ENCODE results near the gene TLE1. TPM values are rescaled to one million over a fixed set of nuclear protein-coding genes. Genes with fewer than 3 reads are reported as not detected.

TLE1 gene
- total RNA-seq, 1 donor from 2014 or later: 65.2 TPM

DNA sequence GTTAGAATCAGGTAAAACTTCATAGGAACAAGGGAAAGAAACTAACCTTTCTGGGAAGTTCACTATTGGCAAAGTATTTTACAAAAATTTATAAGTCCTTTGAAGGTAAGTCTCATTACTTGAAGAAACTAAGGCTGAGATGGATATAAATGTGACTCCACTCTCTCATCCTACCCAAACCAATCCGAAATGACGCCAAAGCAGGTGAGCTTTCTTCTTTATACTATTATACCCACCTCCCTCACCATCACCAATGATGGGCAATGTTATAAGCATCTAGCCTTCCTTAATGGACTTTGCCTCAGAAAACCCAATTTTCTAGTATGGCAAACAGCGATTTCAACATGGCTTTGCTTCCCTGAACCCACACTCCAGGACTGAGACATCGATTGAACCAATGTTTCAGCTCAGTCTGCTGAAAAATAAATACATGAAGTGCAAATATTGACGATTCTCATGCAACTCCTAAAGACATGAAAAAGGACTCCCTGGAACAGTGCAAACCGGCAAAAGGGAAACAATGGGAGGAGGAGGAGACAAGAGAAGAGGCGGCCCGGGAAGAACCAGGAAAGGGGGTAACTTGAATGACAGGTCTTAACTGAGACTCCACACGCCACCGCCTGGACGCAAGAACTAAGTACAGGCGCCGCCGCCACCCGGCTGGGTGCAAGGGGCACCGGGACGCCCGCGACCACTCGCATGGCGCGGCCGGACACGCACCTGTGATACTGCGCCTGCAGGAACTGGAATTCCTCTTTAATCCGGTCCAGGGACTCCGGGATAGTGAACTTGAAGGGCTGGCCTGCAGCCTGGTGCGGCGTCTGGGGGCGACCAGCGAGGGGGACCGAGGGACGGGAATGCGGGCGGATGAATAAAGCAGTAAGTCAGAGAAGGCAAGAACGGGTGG lies 2.5 kb downstream of the TLE1 start:
- H3K36me3 ChIP-seq (ENCODE audit: control insufficient read depth in 3 of 3, insufficient read depth in 3 of 3, low read length in 3 of 3): peaks cover 0 to 15% (median 3%) of the 10 kb centered on the region in 3 donors
- H3K9me3 ChIP-seq (ENCODE audit: control insufficient read depth in 3 of 3, low read length in 3 of 3): no peaks in the 10 kb centered on the region
- H3K27me3 ChIP-seq (ENCODE audit: control insufficient read depth in 3 of 3, insufficient read depth in 3 of 3, low read length in 3 of 3): no peaks in the 10 kb centered on the region
- H3K9ac ChIP-seq (ENCODE audit: low read depth in 1 of 3, low read length in 3 of 3): peak overlapping the region; percentile 82 to 88 (median 82)
- H3K4me1 ChIP-seq (ENCODE audit: control insufficient read depth in 3 of 3, insufficient read depth in 3 of 3, low read length in 3 of 3): peaks cover 36 to 49% (median 38%) of the 10 kb centered on the region in 3 donors
- peak overlapping the region; percentile 78 to 86 (median 82) for H3K4me3 ChIP-seq (ENCODE audit: low read length in 3 of 3)
- H3K27ac ChIP-seq (ENCODE audit: low read depth, low read length): peak overlapping the region; percentile 78

- peak overlapping the region; percentile 69 to 88 (median 82) for H3K9ac ChIP-seq (ENCODE audit: low read depth in 1 of 3, low read length in 3 of 3)
- H3K27ac ChIP-seq (ENCODE audit: low read depth, low read length): no peak overlapping the region
- H3K9me3 ChIP-seq (ENCODE audit: control insufficient read depth in 3 of 3, low read length in 3 of 3): no peaks in the 10 kb centered on the region
- peak overlapping the region; percentile 78 to 86 (median 82) for H3K4me3 ChIP-seq (ENCODE audit: low read length in 3 of 3)
- peaks cover 0 to 19% (median 6%) of the 10 kb centered on the region in 3 donors for H3K36me3 ChIP-seq (ENCODE audit: control insufficient read depth in 3 of 3, insufficient read depth in 3 of 3, low read length in 3 of 3)
- H3K27me3 ChIP-seq (ENCODE audit: control insufficient read depth in 3 of 3, insufficient read depth in 3 of 3, low read length in 3 of 3): no peaks in the 10 kb centered on the region
- H3K4me1 ChIP-seq (ENCODE audit: control insufficient read depth in 3 of 3, insufficient read depth in 3 of 3, low read length in 3 of 3): peaks cover 36 to 53% (median 38%) of the 10 kb centered on the region in 3 donors
These were observed 3.4 kb downstream of the TLE1 start for GRCh38 chr9:81685763-81686613.

GRCh38 chr9:81684635-81685034 lies 4.7 kb downstream of the TLE1 start:
- Histone ChIP-seq H3K27me3 (ENCODE audit: control insufficient read depth in 3 of 3, insufficient read depth in 3 of 3, low read length in 3 of 3) (no peaks in the 10 kb centered on the region), H3K27ac (ENCODE audit: low read depth, low read length) (no peak overlapping the region), H3K36me3 (ENCODE audit: control insufficient read depth in 3 of 3, insufficient read depth in 3 of 3, low read length in 3 of 3) (peaks cover 0 to 19% (median 6%) of the 10 kb centered on the region in 3 donors), H3K9me3 (ENCODE audit: control insufficient read depth in 3 of 3, low read length in 3 of 3) (no peaks in the 10 kb centered on the region), H3K4me1 (ENCODE audit: control insufficient read depth in 3 of 3, insufficient read depth in 3 of 3, low read length in 3 of 3) (peaks cover 26 to 60% (median 34%) of the 10 kb centered on the region in 3 donors), H3K9ac (ENCODE audit: low read depth in 1 of 3, low read length in 3 of 3) (peak overlapping the region in 1 of 3 donors; percentile 41), H3K4me3 (ENCODE audit: low read length in 3 of 3) (peak overlapping the region in 1 of 3 donors; percentile 6)

DNA sequence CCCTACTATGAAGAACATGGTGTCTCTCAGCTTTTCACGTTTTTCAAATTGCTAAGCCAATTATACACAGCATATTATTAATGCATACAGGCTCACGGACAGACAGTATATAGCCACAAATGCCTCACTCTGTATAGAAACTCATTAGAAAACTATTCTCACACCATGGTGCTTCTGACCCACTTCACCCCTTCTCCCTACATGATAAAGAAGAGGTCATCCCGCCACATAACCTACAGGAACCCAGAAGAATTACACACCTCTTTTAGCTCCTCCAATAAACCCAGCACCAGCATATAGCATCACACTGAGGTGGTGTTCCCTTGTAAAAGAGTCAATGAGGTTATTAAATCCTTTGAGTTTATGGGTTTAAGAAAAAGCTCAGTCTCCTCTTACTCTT lies 5.6 kb downstream of the TLE1 start:
- Histone ChIP-seq H3K27ac (ENCODE audit: low read depth, low read length) (no peak overlapping the region), H3K9ac (ENCODE audit: low read depth in 1 of 3, low read length in 3 of 3) (peak overlapping the region in 1 of 3 donors; percentile 7), H3K36me3 (ENCODE audit: control insufficient read depth in 3 of 3, insufficient read depth in 3 of 3, low read length in 3 of 3) (peaks cover 0 to 19% (median 6%) of the 10 kb centered on the region in 3 donors), H3K27me3 (ENCODE audit: control insufficient read depth in 3 of 3, insufficient read depth in 3 of 3, low read length in 3 of 3) (no peaks in the 10 kb centered on the region), H3K4me1 (ENCODE audit: control insufficient read depth in 3 of 3, insufficient read depth in 3 of 3, low read length in 3 of 3) (peaks cover 26 to 57% (median 34%) of the 10 kb centered on the region in 3 donors), H3K4me3 (ENCODE audit: low read length in 3 of 3) (no peak overlapping the region), H3K9me3 (ENCODE audit: control insufficient read depth in 3 of 3, low read length in 3 of 3) (no peaks in the 10 kb centered on the region)

DNA sequence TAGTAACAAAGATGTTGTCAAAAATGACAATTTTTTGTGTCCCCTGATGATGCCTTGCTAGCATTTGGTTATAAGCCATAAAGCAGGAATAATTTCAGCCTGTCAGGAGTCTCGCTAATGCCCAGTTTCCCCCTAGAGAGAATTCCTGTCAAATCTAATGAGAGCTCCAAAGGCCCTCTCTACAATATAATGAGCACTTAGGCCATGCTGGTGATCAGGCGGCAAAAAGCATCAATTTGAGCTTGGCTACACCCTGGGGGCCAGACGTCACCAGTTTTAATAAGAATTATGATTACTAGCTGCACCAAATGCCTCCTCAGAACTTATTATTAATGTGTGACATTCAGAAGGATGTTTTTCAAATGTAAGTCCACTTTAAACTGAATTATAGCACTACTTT lies 6.1 kb downstream of the TLE1 start:
- Histone ChIP-seq H3K9me3 (ENCODE audit: control insufficient read depth in 3 of 3, low read length in 3 of 3) (no peaks in the 10 kb centered on the region), H3K27ac (ENCODE audit: low read depth, low read length) (no peak overlapping the region), H3K27me3 (ENCODE audit: control insufficient read depth in 3 of 3, insufficient read depth in 3 of 3, low read length in 3 of 3) (no peaks in the 10 kb centered on the region), H3K9ac (ENCODE audit: low read depth in 1 of 3, low read length in 3 of 3) (peak overlapping the region in 1 of 3 donors; percentile 15), H3K4me3 (ENCODE audit: low read length in 3 of 3) (peak overlapping the region in 1 of 3 donors; percentile 32), H3K4me1 (ENCODE audit: control insufficient read depth in 3 of 3, insufficient read depth in 3 of 3, low read length in 3 of 3) (peaks cover 26 to 55% (median 34%) of the 10 kb centered on the region in 3 donors), H3K36me3 (ENCODE audit: control insufficient read depth in 3 of 3, insufficient read depth in 3 of 3, low read length in 3 of 3) (peaks cover 0 to 19% (median 6%) of the 10 kb centered on the region in 3 donors)

GRCh38 chr9:81682797-81683196 lies 6.5 kb downstream of the TLE1 start:
- H3K27me3 ChIP-seq (ENCODE audit: control insufficient read depth in 3 of 3, insufficient read depth in 3 of 3, low read length in 3 of 3): no peaks in the 10 kb centered on the region
- H3K4me3 ChIP-seq (ENCODE audit: low read length in 3 of 3): peak overlapping the region in 1 of 3 donors; percentile 32
- no peak overlapping the region for H3K27ac ChIP-seq (ENCODE audit: low read depth, low read length)
- no peaks in the 10 kb centered on the region for H3K9me3 ChIP-seq (ENCODE audit: control insufficient read depth in 3 of 3, low read length in 3 of 3)
- H3K36me3 ChIP-seq (ENCODE audit: control insufficient read depth in 3 of 3, insufficient read depth in 3 of 3, low read length in 3 of 3): peaks cover 0 to 19% (median 6%) of the 10 kb centered on the region in 3 donors
- peaks cover 26 to 55% (median 34%) of the 10 kb centered on the region in 3 donors for H3K4me1 ChIP-seq (ENCODE audit: control insufficient read depth in 3 of 3, insufficient read depth in 3 of 3, low read length in 3 of 3)
- peak overlapping the region in 1 of 3 donors; percentile 15 for H3K9ac ChIP-seq (ENCODE audit: low read depth in 1 of 3, low read length in 3 of 3)

GRCh38 chr9:81682177-81682576 lies 7.2 kb downstream of the TLE1 start:
- Histone ChIP-seq H3K9ac (ENCODE audit: low read depth in 1 of 3, low read length in 3 of 3) (no peak overlapping the region), H3K27me3 (ENCODE audit: control insufficient read depth in 3 of 3, insufficient read depth in 3 of 3, low read length in 3 of 3) (no peaks in the 10 kb centered on the region), H3K27ac (ENCODE audit: low read depth, low read length) (no peak overlapping the region), H3K4me3 (ENCODE audit: low read length in 3 of 3) (peak overlapping the region in 1 of 3 donors; percentile 32), H3K36me3 (ENCODE audit: control insufficient read depth in 3 of 3, insufficient read depth in 3 of 3, low read length in 3 of 3) (peaks cover 0 to 19% (median 6%) of the 10 kb centered on the region in 3 donors), H3K9me3 (ENCODE audit: control insufficient read depth in 3 of 3, low read length in 3 of 3) (no peaks in the 10 kb centered on the region), H3K4me1 (ENCODE audit: control insufficient read depth in 3 of 3, insufficient read depth in 3 of 3, low read length in 3 of 3) (peaks cover 26 to 55% (median 34%) of the 10 kb centered on the region in 3 donors)

DNA sequence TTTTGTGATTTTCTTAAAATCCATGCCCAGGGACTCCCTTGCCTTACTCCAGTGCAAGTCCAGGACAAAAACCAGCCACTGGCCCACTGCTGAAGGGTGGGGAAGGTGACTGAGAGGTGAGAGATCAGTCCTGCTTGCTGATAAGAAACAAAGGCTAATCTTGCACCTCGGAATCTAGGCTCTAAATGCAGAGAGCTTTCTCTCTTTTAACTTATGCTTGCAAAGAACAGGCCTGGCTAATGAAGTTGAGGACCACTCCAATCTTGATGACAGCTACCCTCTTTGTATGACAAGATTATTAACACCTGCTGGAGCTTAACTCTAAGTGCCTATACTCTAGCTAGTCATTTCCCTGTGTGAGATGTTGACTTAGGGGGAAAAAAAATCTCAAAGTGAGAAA lies 8.8 kb downstream of the TLE1 start:
- no peak overlapping the region for H3K27ac ChIP-seq (ENCODE audit: low read depth, low read length)
- no peaks in the 10 kb centered on the region for H3K27me3 ChIP-seq (ENCODE audit: control insufficient read depth in 3 of 3, insufficient read depth in 3 of 3, low read length in 3 of 3)
- H3K4me3 ChIP-seq (ENCODE audit: low read length in 3 of 3): no peak overlapping the region
- H3K9ac ChIP-seq (ENCODE audit: low read depth in 1 of 3, low read length in 3 of 3): no peak overlapping the region
- H3K9me3 ChIP-seq (ENCODE audit: control insufficient read depth in 3 of 3, low read length in 3 of 3): no peaks in the 10 kb centered on the region
- H3K36me3 ChIP-seq (ENCODE audit: control insufficient read depth in 3 of 3, insufficient read depth in 3 of 3, low read length in 3 of 3): peaks cover 0 to 14% (median 3%) of the 10 kb centered on the region in 3 donors
- H3K4me1 ChIP-seq (ENCODE audit: control insufficient read depth in 3 of 3, insufficient read depth in 3 of 3, low read length in 3 of 3): peaks cover 13 to 48% (median 28%) of the 10 kb centered on the region in 3 donors

- no peaks in the 10 kb centered on the region for H3K27me3 ChIP-seq (ENCODE audit: control insufficient read depth in 3 of 3, insufficient read depth in 3 of 3, low read length in 3 of 3)
- H3K27ac ChIP-seq (ENCODE audit: low read depth, low read length): no peak overlapping the region
- H3K4me1 ChIP-seq (ENCODE audit: control insufficient read depth in 3 of 3, insufficient read depth in 3 of 3, low read length in 3 of 3): peaks cover 8 to 43% (median 23%) of the 10 kb centered on the region in 3 donors
- H3K36me3 ChIP-seq (ENCODE audit: control insufficient read depth in 3 of 3, insufficient read depth in 3 of 3, low read length in 3 of 3): peaks cover 0 to 11% (median 3%) of the 10 kb centered on the region in 3 donors
- no peaks in the 10 kb centered on the region for H3K9me3 ChIP-seq (ENCODE audit: control insufficient read depth in 3 of 3, low read length in 3 of 3)
- no peak overlapping the region for H3K4me3 ChIP-seq (ENCODE audit: low read length in 3 of 3)
- no peak overlapping the region for H3K9ac ChIP-seq (ENCODE audit: low read depth in 1 of 3, low read length in 3 of 3)
These were observed 9.3 kb downstream of the TLE1 start for GRCh38 chr9:81680006-81680405.

All from skeletal muscle tissue (tissue), 4 donors.